Erythroblast (primary cell): ENCODE data around the gene NDUFA7.
A peak's percentile ranks its signal among the peaks of the same experiment; 100 is the strongest.

Experiments used
- DNase-seq, 2 experiments: peaks; one replicate each; lab custom pipeline; 2025; lab: John Stamatoyannopoulos, UW
- GATA1 ChIP-seq: IDR thresholded peaks from 2 replicates; pipeline ENCODE4 v1.6.1; 2011; ENCODE audit warnings: low read depth, mild to moderate bottlenecking, control low read depth, low read length, moderate library complexity
- POLR2A ChIP-seq: IDR thresholded peaks from 2 replicates; pipeline ENCODE4 v1.6.1; 2011; ENCODE audit warnings: mild to moderate bottlenecking, low read length

The NDUFA7 gene

DNA sequence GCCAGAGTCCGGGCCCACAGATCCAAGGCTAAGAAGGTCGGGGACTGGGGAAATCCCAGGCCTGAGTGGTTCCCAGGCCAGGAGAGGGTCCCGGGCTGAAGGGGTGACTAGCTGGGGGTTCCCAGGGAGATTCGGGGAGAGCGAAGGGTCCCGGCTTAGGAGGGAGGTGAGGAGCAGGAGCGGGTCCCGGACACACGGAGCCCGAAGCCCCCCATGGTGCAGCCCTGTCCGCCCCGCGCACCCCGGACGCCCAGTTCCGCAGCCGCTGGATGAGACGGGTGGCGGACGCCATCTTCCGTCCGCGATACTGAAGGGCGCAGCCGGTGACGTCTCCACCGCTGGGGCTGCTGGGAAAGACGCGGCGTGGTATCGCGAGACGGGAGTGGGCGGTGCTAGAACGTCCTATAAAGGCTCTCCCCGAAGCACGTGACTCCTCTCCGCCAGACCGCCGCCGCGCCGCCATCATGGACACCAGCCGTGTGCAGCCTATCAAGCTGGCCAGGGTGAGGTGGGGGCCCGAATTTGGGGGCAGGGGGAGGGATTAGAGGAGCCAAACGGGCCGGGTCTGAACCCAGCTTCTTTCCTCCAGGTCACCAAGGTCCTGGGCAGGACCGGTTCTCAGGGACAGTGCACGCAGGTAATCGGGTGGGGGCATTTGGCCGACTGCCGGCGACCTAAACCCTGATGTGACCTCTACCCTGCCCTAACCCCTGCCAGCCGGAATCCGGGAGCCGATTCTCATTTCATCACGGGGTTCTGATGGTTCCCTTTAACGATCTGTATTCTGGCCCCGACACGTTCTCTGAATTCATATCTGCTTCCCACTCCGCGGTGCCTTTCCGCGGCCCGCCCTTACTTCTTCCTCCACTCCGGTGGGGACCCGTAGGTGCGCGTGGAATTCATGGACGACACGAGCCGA is at the start of gene NDUFA7, which contains the start of gene RPS28:
Gene NDUFA7 (minus strand): TSS at position 309 of the 919 bp plus-strand sequence. CDS start 17 bp downstream, at position 292.
Gene RPS28 (plus strand): TSS at position 430 of the 919 bp plus-strand sequence. CDS start 35 bp downstream, at position 465.
- TF ChIP-seq POLR2A (peak; percentile 97), GATA1 (no peak)
- peak; percentile 98 to 99 for DNase-seq

DNA sequence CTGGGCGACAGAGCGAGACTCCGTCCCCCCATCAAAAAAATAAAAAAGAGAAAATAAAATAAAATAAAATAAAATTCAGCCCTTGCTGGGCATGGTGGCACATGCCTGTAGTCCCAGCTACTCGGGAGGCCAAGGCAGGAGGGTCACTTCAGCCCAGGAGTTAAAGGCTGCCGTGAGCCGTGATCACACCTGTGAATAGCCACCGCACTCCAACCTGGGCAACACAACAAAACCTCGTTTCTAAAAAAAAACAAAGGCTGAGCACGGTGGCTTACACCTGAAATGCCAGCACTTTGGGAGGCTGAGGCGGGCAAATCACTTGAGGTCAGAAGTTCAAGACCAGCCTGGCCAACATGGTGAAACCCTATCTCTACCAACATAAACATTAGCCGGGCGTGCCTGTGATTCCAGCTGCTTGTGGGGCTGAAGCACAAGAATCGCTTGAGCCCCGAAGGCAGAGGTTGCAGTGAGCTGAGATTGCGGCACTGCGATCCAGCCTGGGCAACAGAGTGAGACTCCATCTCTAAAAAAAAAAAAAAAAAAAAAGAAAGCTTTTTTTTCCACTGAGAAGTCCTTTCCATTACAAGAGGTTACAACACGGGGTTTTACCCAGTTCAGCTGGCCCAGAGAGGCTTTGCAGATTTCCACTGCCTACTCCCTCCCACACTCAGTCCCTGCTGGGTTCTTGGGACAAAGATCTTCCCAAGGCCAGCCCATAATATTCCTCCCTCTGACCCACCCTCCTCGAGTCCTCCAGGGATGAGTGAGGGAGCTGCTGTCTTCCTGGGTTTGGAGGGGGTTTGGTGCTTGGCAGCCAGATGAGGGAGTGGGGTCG is 49.2 kb upstream of the NDUFA7 start:
- peak in 1 of 2 experiments; percentile 37 for DNase-seq
- TF ChIP-seq POLR2A (no peak), GATA1 (no peak)

DNA sequence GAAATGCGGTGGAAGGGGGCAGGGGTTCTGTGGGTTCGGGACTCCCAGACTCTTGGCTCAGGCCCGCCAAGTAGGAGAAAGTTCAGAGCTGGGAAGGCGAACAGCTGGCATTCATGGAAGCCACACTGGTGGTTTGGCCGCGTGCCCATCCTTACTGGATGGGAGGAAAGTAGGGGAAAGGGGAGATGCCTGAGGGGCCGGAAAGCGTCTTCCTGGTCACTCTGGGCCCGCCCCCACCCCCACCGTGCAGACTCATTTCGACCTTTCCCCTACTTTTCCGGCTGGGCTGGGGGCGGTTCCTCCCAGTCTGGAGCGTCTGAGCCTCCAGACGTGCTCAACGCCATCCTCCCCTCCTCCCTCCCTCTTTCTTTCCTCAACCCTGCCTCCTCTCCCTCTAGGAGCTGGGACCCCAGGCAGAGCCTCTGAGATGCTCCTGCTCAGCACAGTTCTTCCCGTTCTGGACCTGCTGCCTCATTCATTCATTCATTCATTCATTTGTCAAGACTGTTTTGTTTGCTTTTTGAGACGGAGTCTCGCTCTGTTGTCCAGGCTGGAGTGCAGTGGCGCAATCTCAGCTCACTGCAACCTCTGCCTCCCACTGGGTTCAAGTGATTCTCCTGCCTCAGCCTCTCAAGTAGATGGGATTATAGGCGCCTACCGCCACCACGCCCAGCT is 46.3 kb upstream of the NDUFA7 start:
- TF ChIP-seq POLR2A (no peak), GATA1 (no peak)

DNA sequence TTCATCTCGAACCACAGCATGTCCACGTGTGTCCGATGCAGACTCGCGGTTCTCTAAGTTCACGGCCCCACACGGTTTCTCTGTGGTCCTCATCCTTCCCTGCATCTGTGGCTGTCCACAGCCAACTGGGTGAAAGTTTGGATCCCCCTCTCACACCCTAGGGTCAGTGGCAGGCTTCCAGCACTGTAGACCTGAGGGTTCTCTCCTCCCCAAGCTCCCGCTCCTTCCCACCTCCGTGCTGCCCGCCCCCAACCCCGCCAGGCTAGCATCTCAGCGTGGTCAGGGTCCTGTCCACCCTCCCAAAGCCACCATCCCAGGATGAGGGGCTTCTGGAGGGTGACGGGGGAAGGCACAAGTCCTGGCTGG is 45.8 kb upstream of the NDUFA7 start:
- TF ChIP-seq GATA1 = no peak
- no peak for TF ChIP-seq POLR2A
- no peak for DNase-seq

More for the DNA sequence above, 46.3 kb upstream of the NDUFA7 start:
- no peak for DNase-seq

DNA sequence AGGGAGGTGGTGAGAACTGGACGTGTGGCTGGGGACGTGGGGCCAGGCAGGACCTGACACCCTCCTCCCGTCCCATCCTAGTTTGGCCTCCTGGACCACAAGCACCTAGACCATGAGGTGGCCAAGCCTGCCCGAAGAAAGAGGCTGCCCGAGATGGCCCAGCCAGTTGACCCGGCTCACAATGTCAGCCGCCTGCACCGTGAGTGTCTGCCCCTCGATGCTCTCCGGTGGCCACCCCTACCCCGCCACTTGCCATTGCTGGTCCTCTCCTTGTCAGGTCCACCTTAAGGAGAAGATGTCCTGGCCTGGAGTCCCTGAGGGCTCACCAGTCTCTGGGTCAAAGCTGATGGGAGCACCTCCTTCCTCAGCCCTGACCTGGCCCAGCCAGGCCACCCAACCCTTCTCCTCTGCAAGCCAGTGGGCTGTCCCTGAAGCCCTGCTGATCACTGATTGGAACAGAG is 45.0 kb upstream of the NDUFA7 start:
- no peak for TF ChIP-seq GATA1

DNA sequence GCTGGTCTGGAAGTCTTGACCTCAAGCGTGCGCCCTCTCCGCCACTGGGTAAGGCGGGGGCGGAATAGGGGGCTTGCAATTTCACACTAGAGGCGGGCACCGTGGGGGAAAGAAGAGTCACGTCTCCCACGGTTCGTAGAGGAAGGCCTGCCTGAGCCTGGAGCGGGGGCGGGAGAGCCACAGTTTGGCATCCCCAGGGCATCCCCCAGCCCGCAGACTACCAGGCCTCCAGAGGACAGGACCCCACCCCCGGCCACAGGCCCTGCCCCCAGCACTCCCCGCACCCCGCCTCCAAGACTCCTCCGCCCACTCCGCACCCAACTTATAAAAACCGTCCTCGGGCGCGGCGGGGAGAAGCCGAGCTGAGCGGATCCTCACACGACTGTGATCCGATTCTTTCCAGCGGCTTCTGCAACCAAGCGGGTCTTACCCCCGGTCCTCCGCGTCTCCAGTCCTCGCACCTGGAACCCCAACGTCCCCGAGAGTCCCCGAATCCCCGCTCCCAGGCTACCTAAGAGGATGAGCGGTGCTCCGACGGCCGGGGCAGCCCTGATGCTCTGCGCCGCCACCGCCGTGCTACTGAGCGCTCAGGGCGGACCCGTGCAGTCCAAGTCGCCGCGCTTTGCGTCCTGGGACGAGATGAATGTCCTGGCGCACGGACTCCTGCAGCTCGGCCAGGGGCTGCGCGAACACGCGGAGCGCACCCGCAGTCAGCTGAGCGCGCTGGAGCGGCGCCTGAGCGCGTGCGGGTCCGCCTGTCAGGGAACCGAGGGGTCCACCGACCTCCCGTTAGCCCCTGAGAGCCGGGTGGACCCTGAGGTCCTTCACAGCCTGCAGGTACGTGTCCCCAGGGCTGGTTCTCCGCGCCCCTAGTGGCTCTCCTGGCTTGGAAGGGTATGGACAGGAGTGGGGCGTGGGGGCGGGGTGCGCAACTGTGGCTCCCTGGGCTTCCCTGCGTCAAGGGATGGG is 42.9 kb upstream of the NDUFA7 start, which contains the start of gene ANGPTL4:
Gene ANGPTL4 (plus strand): TSS at position 353 of the 969 bp plus-strand sequence. CDS start 167 bp downstream, at position 520.
- TF ChIP-seq POLR2A = peak; percentile 52
- no peak for TF ChIP-seq GATA1
- DNase-seq = peak; percentile 73 to 76

More for the DNA sequence above, 45.0 kb upstream of the NDUFA7 start:
- no peak for DNase-seq

DNA sequence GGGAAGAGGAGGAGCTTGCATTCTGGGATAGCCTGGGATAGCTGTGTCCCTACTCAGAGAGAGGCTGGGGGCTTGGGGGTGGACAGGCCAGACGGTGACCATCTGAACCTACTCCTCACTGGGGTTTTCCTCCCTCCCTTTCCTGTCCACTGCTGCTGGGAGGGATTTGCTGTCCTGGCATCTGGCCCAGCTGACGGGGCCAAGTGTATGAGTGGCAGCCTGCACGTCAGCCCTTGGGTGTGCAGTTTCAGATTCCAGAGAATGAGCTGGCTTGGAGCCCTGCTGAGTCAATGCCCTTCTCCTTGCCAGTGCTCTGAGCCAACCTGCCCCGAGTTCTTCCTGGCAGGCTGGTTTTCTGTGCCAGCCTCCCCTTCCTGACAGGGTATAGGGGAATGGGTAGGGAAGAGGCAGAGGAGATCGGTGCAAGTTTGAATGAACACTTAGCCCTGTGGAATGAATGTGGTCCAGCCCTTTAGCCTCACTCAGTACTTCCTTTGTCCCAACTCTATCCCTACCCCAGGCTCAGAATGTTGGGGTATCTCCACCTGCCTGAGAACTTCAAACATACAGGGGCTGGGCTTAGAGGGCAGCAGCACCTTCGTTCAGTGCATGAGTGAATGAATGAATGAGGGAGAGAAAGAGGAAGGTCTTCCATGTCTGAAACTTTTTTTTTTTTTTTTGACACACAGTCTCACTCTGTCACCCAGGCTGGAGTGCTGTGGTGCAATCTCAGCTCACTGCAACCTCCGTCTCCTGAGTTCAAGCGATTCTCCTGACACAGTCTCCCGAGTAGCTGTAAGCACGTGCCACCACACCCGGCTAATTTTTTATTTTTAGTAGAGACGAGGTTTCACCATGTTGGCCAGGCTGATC is 41.0 kb upstream of the NDUFA7 start:
- peak; percentile 62 to 73 for DNase-seq
- no peak for TF ChIP-seq GATA1
- peak; percentile 33 for TF ChIP-seq POLR2A

DNA sequence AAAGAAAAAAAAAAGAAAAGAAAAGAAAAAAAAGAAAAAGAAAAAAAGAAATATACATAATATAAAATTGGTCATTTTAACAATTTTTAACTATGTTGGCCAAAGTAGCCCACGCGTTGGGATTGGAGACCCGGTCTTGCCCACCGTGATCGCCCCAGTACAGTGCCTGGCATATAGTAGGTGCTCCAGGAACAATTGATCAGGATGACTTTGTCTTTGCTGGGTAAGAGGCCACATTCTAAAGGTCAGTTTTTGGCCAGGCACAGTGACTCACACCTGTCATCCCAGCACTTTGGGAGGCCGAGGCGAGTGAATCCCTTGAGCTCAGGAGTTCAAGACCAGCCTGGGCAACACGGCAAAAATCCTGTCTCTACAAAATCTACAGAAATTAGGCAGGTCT is 39.0 kb upstream of the NDUFA7 start:
- DNase-seq = no peak
- TF ChIP-seq GATA1 (no peak), POLR2A (no peak)

DNA sequence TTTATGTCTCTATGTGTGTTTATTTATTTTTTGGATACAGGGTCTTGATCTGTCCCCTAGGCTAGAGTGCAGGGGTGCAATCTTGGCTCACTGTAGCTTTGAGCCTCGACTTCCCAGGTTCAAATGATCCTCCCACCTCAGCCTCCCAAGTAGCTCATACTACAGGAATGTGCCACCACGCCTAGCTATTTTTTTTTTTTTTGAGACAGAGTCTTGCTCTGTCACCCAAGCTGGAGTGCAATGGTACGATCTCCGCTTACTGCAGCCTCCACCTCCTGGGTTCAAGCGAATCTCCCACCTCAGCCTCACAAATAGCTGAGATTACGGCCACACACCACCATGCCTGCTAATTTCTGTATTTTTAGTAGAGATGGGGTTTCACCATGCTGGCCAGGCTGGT is 37.8 kb upstream of the NDUFA7 start:
- no peak for DNase-seq
- TF ChIP-seq POLR2A (no peak), GATA1 (no peak)

DNA sequence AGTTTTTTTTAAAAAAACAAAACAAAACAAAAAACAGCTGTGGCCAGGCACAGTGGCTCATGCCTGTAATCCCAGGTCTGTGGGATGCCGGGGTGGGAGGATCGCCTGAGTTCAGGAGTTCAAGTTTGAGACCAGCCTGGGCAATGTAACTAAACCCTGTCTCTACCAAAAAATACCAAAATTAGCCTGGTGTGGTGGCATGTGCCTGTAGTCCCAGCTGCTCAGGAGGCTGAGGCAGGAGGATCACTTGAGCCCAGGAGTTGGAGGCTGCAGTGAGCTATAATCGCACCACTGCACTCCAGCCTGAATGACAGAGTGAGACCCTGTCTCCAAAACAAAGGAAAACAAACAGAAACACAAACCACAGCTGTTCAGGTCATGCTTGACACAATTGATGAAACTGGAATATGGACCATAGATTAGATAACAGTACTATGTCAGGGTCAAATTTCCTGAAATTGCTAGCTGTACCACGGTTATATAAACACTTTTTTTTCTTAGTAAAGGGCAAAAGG is 35.9 kb upstream of the NDUFA7 start:
- no peak for DNase-seq
- TF ChIP-seq POLR2A (no peak), GATA1 (no peak)
